ENCODE results near the gene CSGALNACT2.

The CSGALNACT2 gene

GRCh38 chr10:43230101-43230908 is 92.1 kb downstream of the CSGALNACT2 start:
- DNase-seq: no peak

- no peak for DNase-seq
These were observed 92.8 kb downstream of the CSGALNACT2 start for GRCh38 chr10:43230909-43231522.

GRCh38 chr10:43231523-43232078 is 93.4 kb downstream of the CSGALNACT2 start:
- DNase-seq: no peak

- no peak for DNase-seq
These were observed 95.6 kb downstream of the CSGALNACT2 start for GRCh38 chr10:43233601-43234430.

- no peak for DNase-seq
These were observed 96.3 kb downstream of the CSGALNACT2 start for GRCh38 chr10:43234471-43235041.
